Astrocyte (in vitro differentiated cells and primary cell): ENCODE measurements around the gene GTF3C1. TPM values are rescaled to one million over a fixed set of nuclear protein-coding genes. Genes with fewer than 3 reads are reported as not detected.

Experiments used
- DNase-seq: peaks from one replicate; pipeline ENCODE4 v3.0.0-alpha.2; 2010; ENCODE audit warnings: low read depth
- FAIRE-seq: peaks from 2 replicates; lab custom pipeline; 2011; peaks lifted over from hg19 to GRCh38; lab: Jason Lieb, UNC
- H2AFZ ChIP-seq: 2 replicates; pipeline ENCODE4 v1.6.0; 2012; ENCODE audit warnings: low read depth, low read length, inconsistent platforms
- H3K27ac ChIP-seq: 2 replicates; pipeline ENCODE4 v1.5.1; 2011; ENCODE audit warnings: low read depth, low read length, inconsistent platforms
- H3K27me3 ChIP-seq: 2 replicates; pipeline ENCODE4 v1.6.0; 2011; ENCODE audit warnings: low read length, inconsistent platforms; ENCODE audit not compliant: insufficient read depth
- H3K36me3 ChIP-seq: 2 replicates; pipeline ENCODE4 v1.5.1; 2011; ENCODE audit warnings: low read length, inconsistent platforms; ENCODE audit not compliant: insufficient read depth
- H3K4me1 ChIP-seq: 2 replicates; pipeline ENCODE4 v1.5.1; 2011; ENCODE audit warnings: low read length, inconsistent platforms; ENCODE audit not compliant: insufficient read depth
- H3K4me2 ChIP-seq: 2 replicates; pipeline ENCODE4 v1.6.0; 2012; ENCODE audit warnings: low read length, inconsistent platforms
- H3K4me3 ChIP-seq: 2 replicates; pipeline ENCODE4 v1.5.1; 2011; ENCODE audit warnings: low read depth, mild to moderate bottlenecking, low read length, inconsistent platforms; ENCODE audit not compliant: insufficient read depth
- H3K79me2 ChIP-seq: 2 replicates; pipeline ENCODE4 v1.6.0; 2012; ENCODE audit warnings: mild to moderate bottlenecking, low read length, inconsistent platforms; ENCODE audit not compliant: insufficient read depth
- H3K9ac ChIP-seq: 2 replicates; pipeline ENCODE4 v1.6.0; 2012; ENCODE audit warnings: mild to moderate bottlenecking, low read length, inconsistent platforms
- H3K9me3 ChIP-seq: 2 replicates; pipeline ENCODE4 v1.5.1; 2012; ENCODE audit warnings: low read depth, mild to moderate bottlenecking, low read length, inconsistent platforms; ENCODE audit not compliant: insufficient read depth
- H4K20me1 ChIP-seq: 2 replicates; pipeline ENCODE4 v1.6.0; 2012; ENCODE audit warnings: low read length, inconsistent platforms; ENCODE audit not compliant: insufficient read depth
- H3K27ac Mint-ChIP-seq: one replicate; pipeline ENCODE4 v1.8.0; 2021; ENCODE audit warnings: mild to moderate bottlenecking, mixed read lengths; ENCODE audit not compliant: unreplicated experiment
- H3K27me3 Mint-ChIP-seq: one replicate; pipeline ENCODE4 v1.8.0; 2021; ENCODE audit warnings: low read depth, mixed read lengths; ENCODE audit not compliant: unreplicated experiment
- H3K36me3 Mint-ChIP-seq: one replicate; pipeline ENCODE4 v1.8.0; 2021; ENCODE audit warnings: low read depth, mixed read lengths; ENCODE audit not compliant: unreplicated experiment
- H3K4me1 Mint-ChIP-seq: one replicate; pipeline ENCODE4 v1.8.0; 2021; ENCODE audit warnings: low read depth, mixed read lengths; ENCODE audit not compliant: unreplicated experiment
- H3K4me3 Mint-ChIP-seq: one replicate; pipeline ENCODE4 v1.8.0; 2021; ENCODE audit warnings: mild to moderate bottlenecking, moderate library complexity, mixed read lengths; ENCODE audit not compliant: unreplicated experiment
- H3K9me3 Mint-ChIP-seq: one replicate; pipeline ENCODE4 v1.8.0; 2021; ENCODE audit warnings: mild to moderate bottlenecking, mixed read lengths; ENCODE audit not compliant: unreplicated experiment
- EZH2 ChIP-seq: IDR thresholded peaks from 2 replicates; pipeline ENCODE4 v1.6.1; 2012; ENCODE audit warnings: mild to moderate bottlenecking, low read length, inconsistent platforms; ENCODE audit not compliant: insufficient read depth
- total RNA-seq: library from RNA; stranded (reverse); gene quantifications from 2 replicates; pipeline ENCODE4 v1.2.1, GENCODE V29; 2021
- TF ChIP-seq, protein P1 (sequence below): IDR thresholded peaks from 2 replicates; pipeline ENCODE4 v1.5.1; 2011; ENCODE audit warnings: low read depth, mild to moderate bottlenecking, inconsistent platforms, low read length, moderate library complexity; ENCODE audit not compliant: insufficient read depth

GTF3C1 gene
- total RNA-seq, 1 donor from 2014 or later = 103 TPM

DNA sequence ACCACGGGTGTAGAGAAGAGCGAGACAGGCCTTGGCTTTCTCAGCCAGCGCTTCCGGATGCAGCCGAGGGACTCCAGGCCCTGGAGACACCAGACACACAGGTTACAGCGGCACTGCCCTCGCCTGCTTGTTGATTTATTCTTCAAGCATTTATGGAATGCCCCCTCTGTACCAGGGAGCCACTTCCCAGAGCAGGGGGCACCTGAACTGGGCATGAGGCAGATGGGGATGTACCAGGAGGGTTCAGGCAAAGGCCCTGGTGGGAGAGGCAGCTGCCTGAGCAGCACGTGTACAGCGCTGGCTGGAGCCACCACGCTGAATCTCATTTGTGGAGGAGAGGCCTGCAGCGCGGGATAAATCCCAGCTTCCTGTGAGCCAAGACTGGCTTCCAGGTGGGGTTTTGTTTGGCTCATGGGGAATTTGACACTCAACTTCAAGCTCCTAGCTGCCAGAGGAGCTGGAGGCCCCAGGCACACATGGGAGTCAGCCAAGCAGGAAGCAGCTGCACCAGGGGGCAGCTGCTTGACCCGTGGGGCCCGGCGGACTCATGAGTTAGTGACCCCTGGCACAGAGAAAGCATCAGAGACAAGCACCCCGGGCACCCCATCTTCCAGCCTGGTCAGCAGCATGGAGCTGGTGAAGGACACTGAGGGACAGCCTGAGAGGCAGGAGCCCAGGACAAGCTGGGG, 88.1 kb downstream of the GTF3C1 start:
- no peak overlapping the region for H3K27ac Mint-ChIP-seq
- Histone ChIP-seq H3K4me1 (peaks cover 9% of the 10 kb centered on the region), H3K4me3 (no peak overlapping the region), H3K9me3 (no peaks in the 10 kb centered on the region), H4K20me1 (peaks cover 6% of the 10 kb centered on the region), H3K27ac (no peak overlapping the region), H3K36me3 (peaks cover 10% of the 10 kb centered on the region), H3K27me3 (no peaks in the 10 kb centered on the region), H3K9ac (no peak overlapping the region), H3K4me2 (no peak overlapping the region), H2AFZ (no peak overlapping the region), H3K79me2 (no peaks in the 10 kb centered on the region)
- no peak for FAIRE-seq
- peaks cover 7% of the 10 kb centered on the region for H3K4me1 Mint-ChIP-seq
- H3K9me3 Mint-ChIP-seq = peaks cover 2% of the 10 kb centered on the region
- DNase-seq = no peak
- peaks cover 33% of the 10 kb centered on the region for H3K36me3 Mint-ChIP-seq
- H3K4me3 Mint-ChIP-seq = no peak overlapping the region
- TF ChIP-seq, protein P1, sequence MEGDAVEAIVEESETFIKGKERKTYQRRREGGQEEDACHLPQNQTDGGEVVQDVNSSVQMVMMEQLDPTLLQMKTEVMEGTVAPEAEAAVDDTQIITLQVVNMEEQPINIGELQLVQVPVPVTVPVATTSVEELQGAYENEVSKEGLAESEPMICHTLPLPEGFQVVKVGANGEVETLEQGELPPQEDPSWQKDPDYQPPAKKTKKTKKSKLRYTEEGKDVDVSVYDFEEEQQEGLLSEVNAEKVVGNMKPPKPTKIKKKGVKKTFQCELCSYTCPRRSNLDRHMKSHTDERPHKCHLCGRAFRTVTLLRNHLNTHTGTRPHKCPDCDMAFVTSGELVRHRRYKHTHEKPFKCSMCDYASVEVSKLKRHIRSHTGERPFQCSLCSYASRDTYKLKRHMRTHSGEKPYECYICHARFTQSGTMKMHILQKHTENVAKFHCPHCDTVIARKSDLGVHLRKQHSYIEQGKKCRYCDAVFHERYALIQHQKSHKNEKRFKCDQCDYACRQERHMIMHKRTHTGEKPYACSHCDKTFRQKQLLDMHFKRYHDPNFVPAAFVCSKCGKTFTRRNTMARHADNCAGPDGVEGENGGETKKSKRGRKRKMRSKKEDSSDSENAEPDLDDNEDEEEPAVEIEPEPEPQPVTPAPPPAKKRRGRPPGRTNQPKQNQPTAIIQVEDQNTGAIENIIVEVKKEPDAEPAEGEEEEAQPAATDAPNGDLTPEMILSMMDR = no peak
- no peaks in the 10 kb centered on the region for H3K27me3 Mint-ChIP-seq

GRCh38 chr16:27460663-27461482, 88.8 kb downstream of the GTF3C1 start:
- no peaks in the 10 kb centered on the region for H3K27me3 Mint-ChIP-seq
- Histone ChIP-seq H3K9me3 (no peaks in the 10 kb centered on the region), H2AFZ (no peak overlapping the region), H3K4me3 (no peak overlapping the region), H3K4me1 (peaks cover 11% of the 10 kb centered on the region), H3K9ac (no peak overlapping the region), H3K4me2 (no peak overlapping the region), H4K20me1 (peaks cover 6% of the 10 kb centered on the region), H3K27me3 (no peaks in the 10 kb centered on the region), H3K36me3 (peaks cover 9% of the 10 kb centered on the region), H3K27ac (no peak overlapping the region), H3K79me2 (no peaks in the 10 kb centered on the region)
- H3K4me3 Mint-ChIP-seq = no peak overlapping the region
- H3K36me3 Mint-ChIP-seq = peaks cover 26% of the 10 kb centered on the region
- no peak for DNase-seq
- H3K9me3 Mint-ChIP-seq = no peaks in the 10 kb centered on the region
- H3K4me1 Mint-ChIP-seq = peaks cover 7% of the 10 kb centered on the region
- TF ChIP-seq, protein P1 = no peak
- TF ChIP-seq EZH2 = no peak
- H3K27ac Mint-ChIP-seq = no peak overlapping the region
- no peak for FAIRE-seq
